GM12872 (cell line): Measurements from ENCODE around the gene SPON2.

Experiments used
- TF ChIP-seq, protein P1 (sequence below): IDR thresholded peaks from 3 replicates; pipeline ENCODE4 v1.5.1; 2011; ENCODE audit warnings: low read depth, mild to moderate bottlenecking, low read length, moderate library complexity; ENCODE audit not compliant: insufficient read depth

The SPON2 gene

DNA sequence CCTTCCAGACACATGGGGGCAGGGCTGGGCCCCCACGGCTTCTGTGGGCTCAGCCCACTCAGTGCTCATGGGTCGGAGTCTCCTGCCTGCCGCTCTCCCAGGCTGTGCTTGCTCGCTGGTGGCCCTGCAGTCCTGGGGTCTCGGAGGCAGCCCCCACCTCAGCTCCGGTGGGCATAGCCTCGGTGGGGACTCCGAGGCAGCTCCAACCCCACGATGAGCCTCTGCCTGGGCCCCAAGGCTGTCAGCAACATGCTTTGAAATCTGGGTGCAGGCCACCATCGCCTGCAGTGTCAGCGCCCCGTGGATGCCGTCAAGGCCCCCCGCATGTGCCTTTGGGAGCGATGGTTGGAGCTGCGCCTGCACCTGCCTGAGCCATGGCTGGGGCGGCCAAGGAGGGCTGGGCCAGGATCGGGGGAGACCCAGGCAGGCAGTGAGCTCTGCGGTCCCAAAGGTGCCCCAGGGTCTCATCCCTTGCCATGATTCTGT, 30.2 kb upstream of the SPON2 start:
- TF ChIP-seq, protein P1, sequence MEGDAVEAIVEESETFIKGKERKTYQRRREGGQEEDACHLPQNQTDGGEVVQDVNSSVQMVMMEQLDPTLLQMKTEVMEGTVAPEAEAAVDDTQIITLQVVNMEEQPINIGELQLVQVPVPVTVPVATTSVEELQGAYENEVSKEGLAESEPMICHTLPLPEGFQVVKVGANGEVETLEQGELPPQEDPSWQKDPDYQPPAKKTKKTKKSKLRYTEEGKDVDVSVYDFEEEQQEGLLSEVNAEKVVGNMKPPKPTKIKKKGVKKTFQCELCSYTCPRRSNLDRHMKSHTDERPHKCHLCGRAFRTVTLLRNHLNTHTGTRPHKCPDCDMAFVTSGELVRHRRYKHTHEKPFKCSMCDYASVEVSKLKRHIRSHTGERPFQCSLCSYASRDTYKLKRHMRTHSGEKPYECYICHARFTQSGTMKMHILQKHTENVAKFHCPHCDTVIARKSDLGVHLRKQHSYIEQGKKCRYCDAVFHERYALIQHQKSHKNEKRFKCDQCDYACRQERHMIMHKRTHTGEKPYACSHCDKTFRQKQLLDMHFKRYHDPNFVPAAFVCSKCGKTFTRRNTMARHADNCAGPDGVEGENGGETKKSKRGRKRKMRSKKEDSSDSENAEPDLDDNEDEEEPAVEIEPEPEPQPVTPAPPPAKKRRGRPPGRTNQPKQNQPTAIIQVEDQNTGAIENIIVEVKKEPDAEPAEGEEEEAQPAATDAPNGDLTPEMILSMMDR: no peak

DNA sequence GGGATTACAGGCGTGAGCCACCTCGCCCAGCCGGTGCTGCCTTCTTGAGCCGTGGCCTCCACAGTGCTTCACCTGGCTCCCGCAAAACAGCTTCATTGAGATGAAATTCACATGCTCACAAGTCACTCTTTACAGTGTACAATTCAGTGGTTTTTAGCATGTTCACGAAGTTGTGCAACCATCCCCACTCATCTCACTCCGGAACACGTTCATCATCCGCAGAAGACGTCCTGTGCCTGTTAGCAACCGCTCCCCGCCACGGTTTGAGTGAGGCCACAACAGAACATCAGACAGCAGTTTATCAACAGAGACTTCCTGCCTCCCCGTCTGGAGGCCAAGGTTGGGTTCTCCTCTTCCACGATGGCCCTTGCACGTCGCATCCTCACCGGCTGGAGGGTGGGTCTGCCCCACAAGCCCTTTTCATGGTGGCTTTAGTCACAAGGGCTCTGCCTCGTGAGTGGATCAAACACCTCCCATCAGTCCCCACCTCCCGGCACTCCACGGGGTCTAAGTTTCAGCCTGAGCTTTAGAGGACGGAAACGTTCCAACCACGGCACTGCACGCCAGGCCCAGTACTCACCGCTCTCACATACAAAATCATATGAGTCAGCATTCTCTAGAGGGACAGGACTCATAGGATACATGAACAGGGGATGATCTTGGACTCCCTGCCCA, 29.6 kb upstream of the SPON2 start:
- TF ChIP-seq, protein P1: no peak

DNA sequence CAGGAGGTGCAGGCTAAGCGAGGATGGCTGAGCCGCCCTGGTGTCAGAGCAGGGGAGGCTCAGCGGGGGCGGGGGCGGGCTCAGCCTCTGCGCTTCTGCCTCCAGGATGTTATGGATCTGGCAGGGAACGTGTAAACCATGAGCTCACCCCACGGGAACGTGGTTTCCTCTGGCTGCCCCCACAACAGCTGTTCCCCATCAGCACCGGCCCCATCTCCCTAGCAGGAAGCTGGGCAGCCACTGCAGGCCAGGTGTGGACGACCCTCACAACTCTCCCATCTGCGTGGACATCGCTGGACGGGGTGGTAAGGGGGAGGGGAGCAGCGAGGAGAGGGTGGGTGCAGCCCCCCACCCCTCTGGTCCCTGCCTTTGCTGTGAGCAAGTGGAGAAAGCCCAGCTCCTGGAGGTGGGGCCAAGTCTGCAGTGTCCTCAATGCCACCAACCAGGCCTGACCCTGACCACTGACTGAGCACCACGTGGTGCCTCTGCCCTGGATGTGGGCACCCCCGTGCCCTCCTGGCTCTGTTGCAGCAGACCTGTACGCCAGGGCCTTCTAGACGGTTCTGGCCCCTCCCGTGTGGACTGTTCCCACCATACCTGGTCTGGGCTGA, 28.1 kb upstream of the SPON2 start:
- TF ChIP-seq, protein P1: no peak

DNA sequence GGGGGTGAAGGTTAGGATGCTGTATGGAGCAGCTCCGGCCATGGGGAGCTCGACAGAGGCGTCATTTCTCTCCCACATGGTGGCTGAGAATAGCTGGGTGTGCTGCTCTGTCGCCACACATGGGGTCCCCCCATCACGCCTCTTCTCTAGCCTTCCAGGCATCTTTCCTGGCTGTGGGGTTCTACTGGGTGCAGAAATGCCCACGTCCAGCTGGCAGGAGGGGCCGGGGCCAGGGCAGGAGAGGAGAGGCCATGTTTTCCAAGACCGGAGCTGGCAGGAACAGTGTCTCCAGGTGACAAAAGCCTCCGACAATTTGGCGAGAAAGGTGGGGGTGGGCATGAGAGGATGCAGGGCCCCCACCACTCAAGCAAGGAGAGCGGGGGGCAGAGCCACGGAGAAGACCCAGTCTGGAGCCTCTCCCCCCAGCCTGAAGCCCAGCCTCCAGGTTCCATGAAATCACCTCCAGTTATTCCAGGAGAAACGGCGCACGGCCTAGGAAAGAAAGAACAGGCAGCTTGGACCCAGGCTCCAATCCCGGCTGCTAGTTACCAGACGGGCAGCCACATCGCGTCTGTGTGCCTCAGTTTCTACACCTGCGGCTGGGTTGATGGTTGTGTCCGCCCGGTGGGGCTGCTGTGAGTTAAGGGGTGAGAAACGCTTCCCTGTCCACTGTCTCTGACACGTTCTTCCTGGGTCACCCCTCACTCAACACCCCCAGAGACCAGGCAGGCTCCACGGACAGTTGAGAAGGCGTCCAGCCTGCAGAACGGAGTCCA, 27.4 kb upstream of the SPON2 start:
- TF ChIP-seq, protein P1: no peak

DNA sequence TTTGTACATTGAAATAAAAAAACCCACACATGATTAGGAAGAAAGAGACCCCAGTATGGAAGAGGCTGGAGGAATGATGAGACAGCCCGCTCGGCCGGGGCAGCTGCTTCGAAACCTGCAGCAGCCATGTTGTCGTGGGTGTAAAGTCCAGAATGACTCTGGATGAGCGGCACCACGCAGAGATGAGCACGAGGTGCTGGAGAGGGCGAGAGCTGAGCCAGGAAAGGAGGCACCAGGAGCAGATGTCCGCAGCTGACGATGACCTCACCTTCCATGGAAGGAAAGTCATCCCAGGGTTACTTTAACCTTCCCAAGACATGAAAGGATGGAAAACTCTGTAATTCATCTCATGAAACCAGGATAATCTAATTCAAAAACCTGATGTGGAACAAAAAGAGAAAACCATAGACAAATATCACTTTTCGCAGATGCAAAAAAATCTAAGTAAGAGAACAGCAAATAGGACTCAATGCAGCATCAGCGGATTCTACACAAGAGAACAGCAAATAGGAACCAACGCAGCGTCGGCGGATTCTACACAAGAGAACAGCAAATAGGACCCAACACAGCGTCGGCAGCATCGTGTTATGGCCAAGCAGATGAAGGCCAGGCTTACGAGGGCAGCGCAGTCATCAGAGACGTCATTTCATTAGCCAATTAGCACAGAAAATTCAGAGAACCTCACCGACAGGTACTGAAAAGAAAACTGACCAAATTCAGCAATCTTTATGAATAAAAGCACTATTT, 25.9 kb upstream of the SPON2 start:
- TF ChIP-seq, protein P1: no peak

DNA sequence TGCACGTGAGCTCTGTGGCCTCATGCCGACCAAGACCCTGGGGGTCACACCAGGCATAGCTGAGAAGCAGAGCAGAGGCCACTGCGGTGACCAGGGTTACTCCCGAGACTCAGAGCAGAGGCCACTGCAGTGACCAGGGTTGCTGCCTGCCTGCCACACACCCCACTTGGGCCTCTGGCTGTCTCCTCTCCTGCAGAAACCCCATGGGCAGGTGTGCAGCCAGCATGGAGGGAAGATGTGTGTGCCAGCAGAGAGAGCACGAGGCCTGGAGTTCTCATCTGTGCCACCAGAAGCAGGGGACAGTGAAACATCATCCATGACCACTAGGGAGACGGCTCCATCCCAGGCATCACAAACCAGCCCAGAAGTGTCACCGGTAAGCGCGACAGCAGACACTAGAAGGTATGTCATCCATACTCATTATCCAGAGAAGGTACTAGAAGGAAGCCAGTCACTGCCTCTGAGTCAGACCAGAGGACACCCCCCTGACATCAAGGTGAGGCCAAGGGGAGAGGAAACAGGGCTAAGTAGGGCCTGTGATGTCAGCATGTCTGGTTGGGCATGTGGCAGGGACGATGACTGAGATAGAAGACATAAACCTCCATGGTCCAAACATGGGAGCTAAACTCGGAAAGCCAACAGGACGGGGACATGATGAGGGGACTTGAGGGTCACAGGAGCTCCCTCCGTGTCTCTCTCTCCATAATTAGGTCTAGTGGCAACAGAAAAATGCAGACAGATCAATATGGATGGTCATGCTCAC, 24.2 kb upstream of the SPON2 start:
- TF ChIP-seq, protein P1: no peak
